ENCODE measurements around the gene PHF10.
"Not testable (repeated sequence)": the region's sequence is repeated elsewhere in the genome, so short reads cannot be mapped to it uniquely, and the experiment has no call there.

Gene PHF10

DNA sequence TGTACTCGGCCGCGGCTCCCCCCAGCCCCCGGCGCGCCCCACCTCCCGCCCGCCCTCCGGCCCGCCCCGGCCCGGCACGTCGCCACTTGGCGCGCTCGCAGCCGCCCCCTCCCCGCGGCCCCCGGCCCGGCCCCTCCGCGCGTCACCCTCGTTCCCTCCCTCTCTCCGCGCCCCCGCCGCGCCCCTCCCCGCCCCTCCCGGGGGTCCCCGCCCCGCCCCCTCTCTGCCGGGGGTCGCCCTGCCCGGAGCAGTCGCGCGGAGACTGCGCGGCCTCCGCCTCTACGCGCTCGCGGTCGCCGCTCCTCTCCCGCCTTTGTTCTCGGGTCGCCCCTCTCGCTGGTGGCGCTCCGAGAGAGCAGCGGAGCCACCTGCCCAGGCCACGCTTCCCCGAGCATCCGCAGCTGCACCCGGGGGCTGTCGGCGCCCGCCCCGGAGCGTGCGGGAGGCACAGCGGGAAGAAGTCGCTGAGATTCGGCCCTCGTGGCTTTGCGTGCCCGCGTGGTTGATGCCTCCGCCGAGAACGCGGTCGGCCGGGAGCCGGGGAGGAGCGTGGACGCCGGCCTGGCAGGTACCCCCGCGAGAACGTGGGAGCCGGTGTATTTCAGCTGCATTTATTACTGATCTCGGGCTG lies at the start of gene PHF10:
Gene PHF10 (minus strand): TSS at position 7 of the 631 bp plus-strand sequence. CDS start 569 bp downstream, outside the sequence.
- H3K4me1 ChIP-seq (ENCODE audit: control insufficient read depth, insufficient read depth, low read length): no peaks in the 10 kb centered on the region; the same call in 1 of the 2 replicates
- H3K27me3 ChIP-seq (ENCODE audit: control insufficient read depth, insufficient read depth, low read length): no peaks in the 10 kb centered on the region
- no CpG with 5 or more reads among the region's 89 CpGs for WGBS (ENCODE audit: insufficient coverage, insufficient read length)
- no peak for DNase-seq (ENCODE audit: low read depth, low spot score)
- H3K27ac ChIP-seq (ENCODE audit: low read length): no peak within 1 kb of the TSS
- H3K4me3 ChIP-seq (ENCODE audit: low read length): peak within 1 kb of the TSS; percentile 76
- no peaks in the 10 kb centered on the region for H3K9me3 ChIP-seq (ENCODE audit: control insufficient read depth, insufficient read depth, low read length)
- no peaks in the 10 kb centered on the region for H3K36me3 ChIP-seq (ENCODE audit: control insufficient read depth, insufficient read depth, low read length)

DNA sequence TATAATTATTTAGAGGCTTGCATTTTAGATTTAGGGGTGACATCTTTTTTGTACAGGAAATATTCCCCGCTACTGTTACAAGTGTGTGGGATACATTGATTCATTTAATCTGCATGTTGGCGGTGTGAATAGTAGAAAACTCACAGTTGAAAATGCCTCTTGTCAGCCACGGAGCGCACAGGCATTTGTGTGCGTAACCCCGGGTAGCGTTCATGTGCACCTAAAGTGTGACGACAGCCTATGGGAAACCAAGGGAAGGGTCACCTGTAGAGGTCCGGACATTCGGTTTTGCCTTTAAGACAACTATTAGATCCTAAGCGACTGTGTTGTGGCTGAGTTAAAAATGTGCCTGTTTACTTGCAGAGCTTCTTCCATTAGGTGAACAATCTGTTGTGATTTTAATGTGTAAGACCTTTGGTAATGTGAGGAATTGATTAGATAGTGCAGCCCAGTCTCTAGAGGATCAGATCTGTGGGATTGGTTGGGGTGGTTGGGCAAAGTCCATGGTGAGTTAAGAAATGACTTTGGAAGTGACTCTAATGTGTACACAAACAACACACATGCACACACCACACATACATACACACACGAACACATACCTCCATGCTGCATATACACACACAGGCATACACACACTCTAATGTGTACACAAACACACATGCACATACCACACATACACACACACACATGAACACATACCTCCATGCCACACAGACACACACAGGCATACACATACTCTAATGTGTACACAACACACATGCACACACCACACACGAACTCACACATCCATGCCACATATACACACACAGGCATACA lies 42.8 kb upstream of the PHF10 start:
- Histone ChIP-seq H3K4me3 (ENCODE audit: low read length) (no peak overlapping the region), H3K27ac (ENCODE audit: low read length) (no peak overlapping the region), H3K4me1 (ENCODE audit: control insufficient read depth, insufficient read depth, low read length) (no peaks in the 10 kb centered on the region), H3K27me3 (ENCODE audit: control insufficient read depth, insufficient read depth, low read length) (no peaks in the 10 kb centered on the region), H3K36me3 (ENCODE audit: control insufficient read depth, insufficient read depth, low read length) (no peaks in the 10 kb centered on the region), H3K9me3 (ENCODE audit: control insufficient read depth, insufficient read depth, low read length) (no peaks in the 10 kb centered on the region)
- no CpG with 5 or more reads among the region's 13 CpGs for WGBS (ENCODE audit: insufficient coverage, insufficient read length)
- no peak for DNase-seq (ENCODE audit: low read depth, low spot score)

DNA sequence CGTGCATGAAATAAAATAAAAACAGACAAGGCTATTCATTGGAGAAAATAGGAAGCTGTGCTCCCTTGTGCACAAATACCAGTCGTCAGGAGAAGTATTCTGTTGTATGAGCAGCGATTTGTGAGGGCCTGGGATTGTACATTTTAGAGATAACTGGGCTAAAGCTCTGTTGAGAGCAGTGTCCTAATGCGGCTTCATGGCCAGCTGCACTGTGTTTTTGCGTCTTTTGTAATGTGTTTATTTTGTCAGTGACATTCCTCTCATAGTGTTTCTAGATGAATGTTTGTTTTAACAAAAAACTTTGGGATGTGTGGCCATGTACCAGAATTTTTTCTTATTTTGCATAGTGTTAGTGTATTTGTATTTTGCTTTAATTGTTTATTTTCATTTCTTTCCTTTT lies 41.9 kb upstream of the PHF10 start:
- Histone ChIP-seq H3K36me3 (ENCODE audit: control insufficient read depth, insufficient read depth, low read length) (no peaks in the 10 kb centered on the region), H3K27me3 (ENCODE audit: control insufficient read depth, insufficient read depth, low read length) (no peaks in the 10 kb centered on the region), H3K4me1 (ENCODE audit: control insufficient read depth, insufficient read depth, low read length) (no peaks in the 10 kb centered on the region), H3K9me3 (ENCODE audit: control insufficient read depth, insufficient read depth, low read length) (no peaks in the 10 kb centered on the region), H3K27ac (ENCODE audit: low read length) (no peak overlapping the region), H3K4me3 (ENCODE audit: low read length) (no peak overlapping the region)
- no CpG with 5 or more reads among the region's 5 CpGs for WGBS (ENCODE audit: insufficient coverage, insufficient read length)
- no peak for DNase-seq (ENCODE audit: low read depth, low spot score)

DNA sequence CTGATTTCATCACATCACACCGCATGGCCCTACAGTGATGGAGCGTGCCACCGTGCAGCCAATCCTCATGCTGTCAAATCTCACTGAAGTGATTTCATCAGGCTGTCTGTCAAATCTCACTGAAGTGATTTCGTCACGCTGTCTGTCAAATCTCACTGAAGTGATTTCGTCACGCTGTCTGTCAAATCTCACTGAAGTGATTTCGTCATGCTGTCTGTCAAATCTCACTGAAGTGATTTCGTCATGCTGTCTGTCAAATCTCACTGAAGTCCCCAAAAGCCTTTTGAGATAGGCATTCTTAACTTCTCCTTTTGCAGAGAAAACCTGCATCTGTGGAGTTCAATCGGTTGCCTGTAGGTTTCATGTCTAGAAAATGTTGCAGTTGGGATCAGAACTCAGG lies 41.5 kb upstream of the PHF10 start:
- DNase-seq (ENCODE audit: low read depth, low spot score); H3K36me3 ChIP-seq (ENCODE audit: control insufficient read depth, insufficient read depth, low read length); H3K9me3 ChIP-seq (ENCODE audit: control insufficient read depth, insufficient read depth, low read length); H3K27me3 ChIP-seq (ENCODE audit: control insufficient read depth, insufficient read depth, low read length); H3K4me3 ChIP-seq (ENCODE audit: low read length); H3K27ac ChIP-seq (ENCODE audit: low read length); H3K4me1 ChIP-seq (ENCODE audit: control insufficient read depth, insufficient read depth, low read length): not testable (repeated sequence)
- WGBS (ENCODE audit: insufficient coverage, insufficient read length): no CpG with 5 or more reads among the region's 10 CpGs

DNA sequence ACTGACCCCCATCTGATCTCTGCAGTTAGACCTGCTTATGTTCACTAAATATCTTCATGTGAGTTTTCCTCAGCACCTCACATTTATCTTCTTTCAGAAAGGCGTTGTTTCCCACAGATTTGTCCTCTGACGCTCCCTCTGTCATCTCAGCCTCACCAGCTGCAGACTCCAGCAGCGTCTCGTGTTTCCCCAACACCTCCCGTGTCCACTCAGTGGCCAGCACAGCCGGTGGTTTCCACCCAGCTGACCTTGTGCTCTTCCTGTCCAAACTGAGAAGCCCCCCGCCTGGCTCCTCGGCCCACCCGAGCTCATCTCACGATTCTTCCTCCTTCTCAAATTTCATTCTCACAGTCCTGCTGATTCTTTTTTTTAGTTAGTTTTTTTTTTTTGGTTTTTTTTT lies 39.6 kb upstream of the PHF10 start:
- H3K27ac ChIP-seq (ENCODE audit: low read length): no peak overlapping the region
- no peaks in the 10 kb centered on the region for H3K36me3 ChIP-seq (ENCODE audit: control insufficient read depth, insufficient read depth, low read length)
- no peak overlapping the region for H3K4me3 ChIP-seq (ENCODE audit: low read length)
- H3K9me3 ChIP-seq (ENCODE audit: control insufficient read depth, insufficient read depth, low read length): no peaks in the 10 kb centered on the region
- H3K4me1 ChIP-seq (ENCODE audit: control insufficient read depth, insufficient read depth, low read length): no peaks in the 10 kb centered on the region
- DNase-seq (ENCODE audit: low read depth, low spot score): no peak
- no CpG with 5 or more reads among the region's 10 CpGs for WGBS (ENCODE audit: insufficient coverage, insufficient read length)
- H3K27me3 ChIP-seq (ENCODE audit: control insufficient read depth, insufficient read depth, low read length): no peaks in the 10 kb centered on the region

DNA sequence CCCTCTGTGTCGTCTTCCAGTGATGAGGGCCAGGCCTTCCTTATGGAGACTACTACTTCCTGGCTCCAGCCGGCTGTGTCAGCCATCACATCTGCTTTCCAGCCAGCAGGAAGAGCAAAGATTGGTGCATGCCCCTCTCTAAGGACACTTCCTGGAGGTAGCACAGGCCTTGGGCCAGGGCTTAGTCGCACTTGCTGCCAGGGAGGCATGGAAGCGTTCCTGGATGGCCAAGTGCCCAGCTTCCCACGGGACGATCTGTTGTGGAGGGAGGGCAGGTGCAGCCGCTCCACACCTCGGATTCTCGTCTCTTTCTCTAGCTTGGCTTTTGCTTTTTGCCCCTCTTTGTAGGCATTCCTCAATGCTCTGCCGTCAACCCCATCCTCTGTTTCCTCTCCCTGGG lies 39.0 kb upstream of the PHF10 start:
- DNase-seq (ENCODE audit: low read depth, low spot score): no peak
- Histone ChIP-seq H3K9me3 (ENCODE audit: control insufficient read depth, insufficient read depth, low read length) (no peaks in the 10 kb centered on the region), H3K27ac (ENCODE audit: low read length) (no peak overlapping the region), H3K36me3 (ENCODE audit: control insufficient read depth, insufficient read depth, low read length) (no peaks in the 10 kb centered on the region), H3K4me1 (ENCODE audit: control insufficient read depth, insufficient read depth, low read length) (no peaks in the 10 kb centered on the region), H3K27me3 (ENCODE audit: control insufficient read depth, insufficient read depth, low read length) (no peaks in the 10 kb centered on the region), H3K4me3 (ENCODE audit: low read length) (no peak overlapping the region)
- no CpG with 5 or more reads among the region's 10 CpGs for WGBS (ENCODE audit: insufficient coverage, insufficient read length)

DNA sequence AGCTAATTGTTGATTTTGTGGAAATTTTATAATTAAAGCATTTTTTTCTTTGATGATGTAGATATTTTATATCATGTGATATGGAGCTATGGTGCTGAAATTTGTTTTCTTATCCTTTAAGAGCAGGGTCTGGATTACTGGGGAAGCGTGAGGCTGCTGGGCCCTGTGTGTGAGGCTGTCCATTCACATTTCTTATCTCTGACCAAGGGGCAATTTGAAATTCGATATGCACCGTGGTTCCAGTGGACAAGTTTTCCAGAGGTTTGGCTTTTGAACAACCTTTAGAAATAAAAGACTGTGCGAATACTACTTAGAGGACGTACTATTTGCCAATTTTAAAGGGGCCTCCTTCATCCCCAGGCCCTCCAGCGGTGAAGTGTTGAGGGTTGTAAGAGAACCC lies 30.9 kb upstream of the PHF10 start:
- Histone ChIP-seq H3K9me3 (ENCODE audit: control insufficient read depth, insufficient read depth, low read length) (no peaks in the 10 kb centered on the region), H3K4me1 (ENCODE audit: control insufficient read depth, insufficient read depth, low read length) (no peaks in the 10 kb centered on the region), H3K27ac (ENCODE audit: low read length) (no peak overlapping the region), H3K36me3 (ENCODE audit: control insufficient read depth, insufficient read depth, low read length) (no peaks in the 10 kb centered on the region), H3K27me3 (ENCODE audit: control insufficient read depth, insufficient read depth, low read length) (no peaks in the 10 kb centered on the region), H3K4me3 (ENCODE audit: low read length) (no peak overlapping the region)
- no CpG with 5 or more reads among the region's 6 CpGs for WGBS (ENCODE audit: insufficient coverage, insufficient read length)
- DNase-seq (ENCODE audit: low read depth, low spot score): no peak

DNA sequence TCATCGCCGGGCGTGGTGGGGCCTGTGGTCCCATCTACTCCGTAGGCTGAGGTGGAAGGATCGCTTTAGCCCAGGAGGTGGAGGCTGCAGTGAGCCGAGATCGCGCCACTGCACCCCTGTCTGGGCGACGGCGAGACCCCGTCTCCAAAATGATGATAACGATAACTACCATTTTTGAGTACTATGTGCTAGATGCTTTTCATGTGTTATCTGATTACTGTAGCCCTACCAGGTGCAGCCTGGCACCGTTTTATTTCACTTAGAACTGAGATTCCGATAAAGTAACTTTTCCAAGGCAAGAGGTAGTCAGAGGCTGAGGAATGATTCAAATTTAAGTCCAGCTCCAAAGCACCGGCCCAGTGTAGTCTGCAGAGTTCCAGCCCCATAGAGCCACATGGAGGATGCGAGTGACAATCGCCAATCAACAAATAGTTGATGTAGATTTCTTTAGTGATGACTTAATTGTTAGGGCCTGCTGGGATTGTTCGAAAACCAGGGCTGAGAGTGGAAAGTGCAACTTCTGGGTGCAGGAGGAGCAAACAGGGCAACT lies 27.8 kb upstream of the PHF10 start:
- no peaks in the 10 kb centered on the region for H3K9me3 ChIP-seq (ENCODE audit: control insufficient read depth, insufficient read depth, low read length)
- no peaks in the 10 kb centered on the region for H3K4me1 ChIP-seq (ENCODE audit: control insufficient read depth, insufficient read depth, low read length)
- H3K36me3 ChIP-seq (ENCODE audit: control insufficient read depth, insufficient read depth, low read length): no peaks in the 10 kb centered on the region
- no peak overlapping the region for H3K27ac ChIP-seq (ENCODE audit: low read length)
- H3K27me3 ChIP-seq (ENCODE audit: control insufficient read depth, insufficient read depth, low read length): no peaks in the 10 kb centered on the region
- no CpG with 5 or more reads among the region's 19 CpGs for WGBS (ENCODE audit: insufficient coverage, insufficient read length)
- DNase-seq (ENCODE audit: low read depth, low spot score): no peak
- H3K4me3 ChIP-seq (ENCODE audit: low read length): peak overlapping the region; percentile 68; the same call in 1 of the 2 replicates

DNA sequence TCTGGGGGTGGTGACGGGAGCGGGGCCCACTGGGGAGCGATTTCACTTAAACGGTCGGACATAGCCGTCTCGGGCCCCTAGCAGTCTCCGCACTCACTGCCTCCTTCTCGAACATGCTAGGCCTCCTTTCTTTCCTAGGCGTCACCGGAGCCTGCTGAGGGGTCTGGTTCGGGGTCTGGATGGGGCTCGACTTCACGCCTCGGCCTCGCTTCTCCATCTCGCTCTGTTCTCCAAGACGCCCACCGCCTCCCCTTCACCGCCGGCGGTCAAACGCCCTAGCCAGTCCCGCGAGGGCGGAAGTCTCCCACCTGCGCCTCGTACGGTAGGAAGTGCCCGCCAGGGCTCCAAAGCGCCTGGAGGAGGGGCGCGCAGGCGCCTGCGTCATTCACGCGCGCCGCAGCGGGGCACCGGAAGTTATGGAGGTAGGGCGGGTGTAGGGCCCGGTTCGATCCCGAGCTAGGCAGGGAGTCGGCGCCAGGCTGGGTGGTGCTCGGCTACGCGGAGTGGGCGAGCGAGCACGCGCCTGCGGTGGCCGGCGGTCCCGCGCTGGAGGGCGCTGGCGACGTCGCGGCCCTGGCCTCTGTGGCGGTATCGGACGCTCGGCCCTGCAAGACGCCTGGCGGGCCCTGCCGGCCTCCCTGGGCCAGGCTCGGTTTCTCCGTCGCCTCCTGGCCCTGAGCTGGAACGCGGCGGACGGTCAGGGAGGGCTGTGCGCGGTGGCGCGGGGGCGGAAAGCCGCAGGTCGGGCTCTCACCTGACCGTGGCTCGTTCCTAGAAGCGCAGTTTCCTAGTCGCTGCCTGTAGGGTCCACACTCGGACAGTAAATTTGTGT lies 27.2 kb upstream of the PHF10 start, which contains the start of the genes DYNLT2 and ERMARD:
Gene DYNLT2 (minus strand): TSS at position 331 of the 832 bp plus-strand sequence. CDS start 114 bp downstream, at position 217.
Gene ERMARD (plus strand): TSS at position 381 of the 832 bp plus-strand sequence. CDS start 36 bp downstream, at position 417.
- no peaks in the 10 kb centered on the region for H3K4me1 ChIP-seq (ENCODE audit: control insufficient read depth, insufficient read depth, low read length)
- H3K9me3 ChIP-seq (ENCODE audit: control insufficient read depth, insufficient read depth, low read length): no peaks in the 10 kb centered on the region
- DNase-seq (ENCODE audit: low read depth, low spot score): peak; percentile 85
- no peaks in the 10 kb centered on the region for H3K27me3 ChIP-seq (ENCODE audit: control insufficient read depth, insufficient read depth, low read length)
- no peaks in the 10 kb centered on the region for H3K36me3 ChIP-seq (ENCODE audit: control insufficient read depth, insufficient read depth, low read length)
- no peak within 1 kb of the TSS for H3K27ac ChIP-seq (ENCODE audit: low read length)
- WGBS (ENCODE audit: insufficient coverage, insufficient read length): no CpG with 5 or more reads among the region's 90 CpGs
- H3K4me3 ChIP-seq (ENCODE audit: low read length): peak within 1 kb of the TSS; percentile 68; the same call in 1 of the 2 replicates

DNA sequence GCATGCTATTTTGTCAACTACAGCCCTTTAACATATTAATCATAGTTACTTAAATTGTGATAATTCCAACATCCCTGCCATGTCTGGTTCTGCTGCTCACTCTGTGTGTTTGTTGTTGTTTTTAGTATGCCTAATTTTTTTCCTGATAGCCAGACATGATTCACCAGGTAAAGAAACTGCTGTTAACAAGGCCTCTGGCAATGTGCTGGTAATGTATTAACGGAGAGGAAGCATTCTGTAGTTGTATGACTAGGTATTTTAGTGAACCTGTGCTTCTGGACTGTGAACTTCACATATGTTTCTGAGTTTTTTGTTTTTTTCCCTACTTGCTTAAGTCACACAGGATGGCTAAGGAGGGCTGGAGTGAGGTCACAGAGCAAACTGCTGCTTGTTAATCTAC lies 22.3 kb upstream of the PHF10 start:
- no CpG with 5 or more reads among the region's 1 CpG for WGBS (ENCODE audit: insufficient coverage, insufficient read length)
- Histone ChIP-seq H3K36me3 (ENCODE audit: control insufficient read depth, insufficient read depth, low read length) (no peaks in the 10 kb centered on the region), H3K4me1 (ENCODE audit: control insufficient read depth, insufficient read depth, low read length) (no peaks in the 10 kb centered on the region), H3K27me3 (ENCODE audit: control insufficient read depth, insufficient read depth, low read length) (no peaks in the 10 kb centered on the region), H3K27ac (ENCODE audit: low read length) (no peak overlapping the region), H3K9me3 (ENCODE audit: control insufficient read depth, insufficient read depth, low read length) (no peaks in the 10 kb centered on the region), H3K4me3 (ENCODE audit: low read length) (no peak overlapping the region)
- no peak for DNase-seq (ENCODE audit: low read depth, low spot score)

Measured in iPS DF 6.9 (cell line).